GM21737 (cell line): ENCODE results near the gene SLC37A1.

ENCODE experiments used
- ATAC-seq: cut with Tn5 transposase; IDR thresholded peaks from one replicate; pipeline ENCODE4 v1.9.1; 2021; ENCODE audit warnings: mild to moderate bottlenecking, moderate library complexity; ENCODE audit not compliant: unreplicated experiment

Gene SLC37A1

DNA sequence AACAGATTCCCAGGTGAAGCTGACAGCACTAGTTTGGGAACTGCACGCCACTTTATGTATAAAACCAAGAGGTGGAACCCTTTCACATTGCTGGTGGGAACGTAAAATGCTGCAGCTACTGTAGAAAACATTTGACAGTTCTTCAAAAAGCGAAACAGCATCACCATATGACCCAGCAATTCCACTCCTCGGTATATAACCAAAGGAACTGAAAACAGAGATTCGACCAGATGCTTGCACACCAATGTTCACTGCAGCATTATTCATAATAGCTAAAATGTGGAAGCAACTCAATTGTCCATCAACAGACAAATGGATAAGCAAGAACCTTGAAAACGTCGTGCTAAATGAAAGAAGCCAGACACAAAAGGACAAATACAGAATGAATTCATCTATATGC lies 35.1 kb upstream of the SLC37A1 start:
- no peak for ATAC-seq

DNA sequence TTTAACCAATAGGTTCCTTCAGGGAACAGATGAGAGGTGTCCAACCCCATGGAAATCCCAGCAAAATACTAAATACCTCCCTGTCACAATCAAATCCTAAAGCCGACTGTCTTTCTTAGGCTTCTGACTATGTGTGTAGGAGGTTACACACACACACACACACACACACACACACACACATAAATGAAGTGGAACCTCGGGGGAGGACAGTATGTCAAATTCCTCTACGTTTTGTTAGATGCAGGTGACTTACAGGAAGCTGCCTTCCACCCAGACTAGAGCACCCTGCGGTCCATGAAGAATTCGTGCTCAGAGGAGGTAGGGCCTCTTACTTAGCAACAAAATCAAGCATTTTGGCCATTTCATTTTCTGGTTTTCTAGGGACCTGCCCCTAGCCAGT lies 34.1 kb upstream of the SLC37A1 start:
- no peak for ATAC-seq

DNA sequence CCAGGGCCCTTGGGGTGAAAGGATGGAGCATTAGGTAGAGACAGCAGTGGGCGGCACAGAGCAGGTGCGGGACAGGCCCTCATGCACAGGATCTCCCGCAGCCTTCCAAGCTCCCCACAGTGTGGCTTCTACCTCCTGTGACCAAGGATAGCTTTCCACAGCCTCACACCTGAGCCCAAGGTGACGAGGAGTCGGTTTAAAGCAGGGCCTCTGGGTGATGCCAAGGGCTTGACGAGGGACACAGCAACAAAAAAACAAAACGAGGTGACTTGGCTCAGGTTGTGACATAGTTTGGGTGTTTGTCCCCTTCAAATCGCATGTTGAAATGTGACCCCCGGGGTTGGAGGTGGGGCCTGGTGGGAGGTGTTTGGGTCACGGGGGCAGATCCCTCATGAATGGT lies 32.9 kb upstream of the SLC37A1 start:
- no peak for ATAC-seq

DNA sequence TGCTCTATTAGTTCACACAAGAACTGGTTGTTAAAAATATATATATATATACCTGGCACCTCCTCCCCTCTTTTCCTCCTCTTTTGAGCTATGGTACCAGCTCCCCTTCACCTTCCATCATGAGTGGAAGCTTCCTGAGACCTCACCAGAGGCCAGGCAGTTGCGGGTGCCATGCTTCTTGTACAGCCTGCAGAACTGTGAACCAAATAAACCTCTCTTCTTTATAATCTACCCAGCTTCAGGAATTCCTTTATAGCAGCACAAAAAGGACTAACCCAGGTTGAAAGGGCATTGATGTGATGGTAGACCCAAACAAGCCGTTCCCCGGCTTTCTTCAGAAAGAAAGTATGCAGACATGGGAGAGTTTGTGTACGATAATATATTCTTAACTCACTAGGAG lies 32.5 kb upstream of the SLC37A1 start:
- ATAC-seq = no peak

DNA sequence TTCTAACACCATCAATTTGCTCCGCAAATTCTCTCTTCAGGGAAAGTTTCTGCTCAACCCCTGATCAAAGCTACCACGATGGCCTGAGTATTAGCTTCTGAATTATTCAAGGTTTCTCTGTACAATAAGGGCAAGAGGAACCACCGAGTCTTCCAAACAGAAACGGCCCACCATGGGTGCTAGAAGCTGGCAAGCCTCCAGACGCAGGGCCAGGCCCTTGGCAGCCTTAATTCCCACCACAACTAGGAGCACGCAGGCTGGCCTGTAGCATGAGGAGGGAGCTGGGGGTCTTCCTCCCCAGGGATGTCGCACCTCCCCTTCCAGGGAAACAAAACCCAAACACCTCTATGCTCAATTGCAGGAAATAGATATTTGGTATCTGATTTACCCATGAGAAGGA lies 28.7 kb upstream of the SLC37A1 start:
- no peak for ATAC-seq

DNA sequence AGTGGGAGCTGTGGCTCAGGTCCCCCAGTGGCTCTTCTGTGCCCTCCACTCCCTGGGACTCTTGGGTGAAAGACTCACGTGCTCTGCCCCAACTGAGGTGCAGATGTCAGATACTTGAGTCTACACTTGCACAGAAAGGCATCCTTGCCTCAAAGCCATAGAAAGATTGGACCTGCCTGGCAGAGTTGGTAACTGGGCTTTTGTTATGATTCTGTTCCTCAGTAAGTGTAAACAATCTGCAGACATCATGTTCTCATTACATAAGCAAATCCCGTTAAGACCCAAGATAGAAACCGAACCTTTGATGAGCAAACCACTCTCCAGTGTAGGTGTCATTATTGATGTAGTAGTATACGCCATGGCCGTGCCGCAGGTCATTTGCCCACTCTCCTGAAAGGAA lies 27.6 kb upstream of the SLC37A1 start:
- no peak for ATAC-seq

DNA sequence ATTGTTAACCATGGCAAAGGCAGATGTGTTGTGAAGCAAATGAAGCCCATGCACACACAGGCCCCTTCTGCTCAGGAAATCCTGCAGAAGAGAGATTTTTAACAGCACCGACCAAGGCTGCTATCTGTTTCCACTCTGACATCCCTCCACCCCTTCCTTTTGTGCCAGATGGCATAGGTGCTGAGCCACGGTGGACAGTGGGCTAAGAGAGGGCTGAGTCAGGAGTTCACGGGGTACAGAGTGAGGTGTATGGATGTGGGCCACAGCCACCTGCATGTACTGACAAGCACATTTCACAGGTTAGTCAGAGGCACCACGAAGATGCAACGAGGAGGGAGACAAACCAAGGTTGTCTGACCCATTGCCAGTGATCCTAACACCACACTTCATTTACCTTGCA lies 27.1 kb upstream of the SLC37A1 start:
- ATAC-seq = no peak

DNA sequence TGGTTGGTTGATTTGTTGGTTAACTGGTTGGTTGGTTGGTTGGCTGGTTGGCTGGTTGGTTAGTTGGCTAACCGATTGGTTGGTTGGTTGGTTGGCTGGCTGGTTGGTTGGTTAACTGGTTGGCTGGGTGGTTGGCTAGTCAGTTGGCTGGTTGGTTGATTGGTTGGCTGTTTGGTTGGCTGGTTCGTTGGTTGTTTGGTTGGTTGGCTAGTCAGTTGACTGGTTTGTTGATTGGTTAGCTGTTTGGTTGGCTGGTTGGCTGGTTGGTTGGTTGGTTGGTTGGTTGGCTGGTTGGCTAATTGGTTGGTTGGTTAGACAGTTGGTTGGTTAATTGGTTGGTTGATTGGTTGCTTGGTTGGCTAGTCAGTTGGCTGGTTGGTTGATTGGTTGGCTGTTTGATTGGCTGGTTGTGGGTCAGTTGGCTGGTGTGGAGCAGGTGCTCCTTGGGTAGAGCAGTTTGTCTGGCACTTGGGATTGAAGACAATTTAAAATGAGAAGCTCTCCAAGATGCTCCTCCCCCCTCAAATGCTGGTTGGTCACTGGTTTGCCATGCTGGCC lies 24.6 kb upstream of the SLC37A1 start:
- no peak for ATAC-seq

DNA sequence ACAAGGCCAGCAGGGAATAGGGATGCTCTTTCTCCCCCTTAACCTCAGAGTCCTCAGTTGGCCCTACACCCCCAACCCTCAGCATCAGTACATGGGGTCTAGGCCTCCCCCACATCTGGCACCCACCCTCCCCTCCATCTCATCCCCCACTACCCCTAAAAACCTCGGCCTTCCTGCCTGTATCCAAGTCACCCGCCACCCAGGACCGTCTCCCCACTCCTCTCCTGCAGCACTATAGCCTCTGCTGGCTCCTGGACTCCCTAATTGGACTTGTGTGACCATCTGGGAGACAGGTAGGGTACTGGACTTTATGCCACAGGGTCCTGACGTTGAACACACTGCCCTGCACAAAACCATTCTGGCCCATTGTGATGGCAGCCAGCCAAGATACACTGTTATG lies 23.7 kb upstream of the SLC37A1 start:
- ATAC-seq = no peak

DNA sequence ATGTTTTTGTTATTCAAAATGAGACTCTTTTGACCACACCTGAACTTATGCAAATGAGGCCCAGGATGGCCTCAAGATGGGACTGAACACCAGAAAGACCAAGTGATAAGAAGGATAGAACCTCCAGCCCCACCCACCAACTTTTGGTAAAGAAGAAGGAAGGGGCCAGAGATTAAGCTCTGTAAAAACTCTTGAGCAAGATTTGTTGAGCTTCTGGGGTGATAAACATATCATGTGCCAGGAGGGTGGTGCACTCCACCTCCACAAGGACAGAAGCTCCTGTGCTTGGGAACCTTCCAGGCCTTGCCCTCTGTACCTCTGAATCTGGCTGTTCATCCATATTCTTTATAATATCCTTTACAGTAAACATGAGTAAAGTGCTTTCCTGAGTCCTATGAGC lies 22.9 kb upstream of the SLC37A1 start:
- no peak for ATAC-seq

DNA sequence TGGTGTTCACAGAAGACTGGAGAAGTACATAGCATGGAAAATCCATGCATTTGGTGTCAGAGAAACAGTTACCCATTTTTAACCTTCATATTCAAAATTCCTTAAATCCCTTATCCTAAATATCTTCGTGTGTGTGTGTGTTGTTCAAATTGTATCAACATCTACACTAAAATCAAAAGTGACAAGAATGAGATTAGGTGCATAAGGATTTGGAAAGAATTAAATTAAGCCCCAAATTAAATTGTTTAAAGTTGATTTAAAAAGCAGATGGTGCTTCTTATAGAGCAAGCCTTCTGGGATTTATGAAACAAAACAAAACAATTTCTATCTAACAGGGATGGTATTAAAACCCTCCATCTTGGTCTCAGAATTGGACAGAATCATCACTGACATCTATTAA lies 22.3 kb upstream of the SLC37A1 start:
- no peak for ATAC-seq

DNA sequence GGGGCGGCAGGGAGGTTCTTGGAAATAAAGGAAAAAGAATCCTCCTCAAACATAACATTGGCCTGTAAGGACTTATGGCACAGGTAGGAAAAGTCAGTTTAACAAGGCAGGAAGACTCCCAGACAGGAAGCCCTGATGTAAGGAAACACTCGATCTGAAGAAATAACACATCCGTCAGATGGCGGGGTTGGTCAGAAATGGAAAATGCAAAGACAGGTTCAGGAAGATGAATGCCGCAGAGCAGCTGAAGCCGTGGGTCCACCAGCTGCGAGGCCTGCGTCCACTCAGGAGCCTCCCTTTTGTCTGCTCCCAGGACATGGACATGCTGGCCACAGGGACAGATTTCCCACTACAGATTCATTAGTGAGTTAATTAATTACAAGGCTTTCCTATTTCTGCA lies 21.5 kb upstream of the SLC37A1 start:
- ATAC-seq = no peak

DNA sequence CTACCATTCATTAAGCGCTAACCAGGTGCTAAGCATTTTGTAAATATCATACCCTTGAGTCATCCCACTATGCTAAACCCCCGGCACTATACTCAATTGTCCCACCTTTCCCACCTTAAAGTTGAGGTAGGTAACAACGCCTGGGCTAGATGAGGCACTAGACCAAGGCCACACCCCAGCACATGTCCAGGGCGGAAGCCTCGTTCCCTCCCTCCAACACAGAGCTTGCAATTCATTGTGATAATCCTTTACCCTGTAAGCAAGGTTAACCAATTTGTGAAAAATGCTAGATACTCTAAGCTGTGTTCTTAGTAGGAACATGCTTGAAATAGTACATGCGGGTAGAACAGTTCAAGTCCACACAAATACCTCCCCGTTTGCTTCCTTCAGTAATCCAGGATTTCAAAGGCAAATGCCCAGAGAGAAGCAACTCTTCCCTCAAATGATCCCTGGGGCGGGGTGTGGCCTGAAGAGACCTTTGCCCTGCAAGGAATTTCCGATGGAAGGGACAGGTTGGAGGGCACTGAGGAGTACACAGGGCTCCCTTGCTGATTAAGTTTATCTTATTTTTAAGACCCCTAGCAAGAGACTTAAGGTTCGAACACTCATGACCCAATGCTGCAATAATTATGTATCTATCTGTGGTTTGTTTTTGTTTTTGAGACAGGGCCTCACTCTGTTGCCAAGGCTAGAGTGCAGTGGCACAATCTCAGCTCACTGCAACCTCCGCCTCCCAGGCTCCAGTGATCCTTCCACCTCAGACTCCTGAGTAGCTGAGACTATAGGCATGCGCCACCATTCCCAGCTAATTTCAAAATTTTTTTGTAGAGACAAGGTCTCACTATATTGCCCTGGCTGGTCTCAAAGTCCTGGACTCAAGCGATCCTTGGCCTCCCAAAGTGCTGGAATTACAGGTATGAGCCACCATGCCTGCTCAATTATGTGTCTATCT lies 20.3 kb upstream of the SLC37A1 start:
- no peak for ATAC-seq

DNA sequence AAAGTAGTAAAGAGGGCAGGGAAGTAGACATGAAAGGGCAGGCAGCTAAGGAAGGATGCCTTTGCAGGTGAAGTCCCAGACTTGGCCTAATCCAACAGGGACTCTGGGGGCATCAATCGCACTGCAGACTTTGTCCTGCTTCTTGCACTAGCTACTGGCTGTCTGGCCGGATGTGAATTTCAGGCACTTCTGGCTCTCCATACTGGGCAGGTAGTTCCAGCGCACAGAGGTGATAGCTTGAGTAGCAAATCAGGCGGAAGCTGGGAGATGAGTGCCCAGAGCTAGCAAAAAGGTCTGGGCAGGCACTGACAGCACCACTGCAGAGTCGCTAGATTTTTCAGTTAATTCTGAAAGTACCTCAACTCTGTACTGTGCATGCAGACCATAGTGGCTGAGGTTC lies 18.6 kb upstream of the SLC37A1 start:
- ATAC-seq = no peak

DNA sequence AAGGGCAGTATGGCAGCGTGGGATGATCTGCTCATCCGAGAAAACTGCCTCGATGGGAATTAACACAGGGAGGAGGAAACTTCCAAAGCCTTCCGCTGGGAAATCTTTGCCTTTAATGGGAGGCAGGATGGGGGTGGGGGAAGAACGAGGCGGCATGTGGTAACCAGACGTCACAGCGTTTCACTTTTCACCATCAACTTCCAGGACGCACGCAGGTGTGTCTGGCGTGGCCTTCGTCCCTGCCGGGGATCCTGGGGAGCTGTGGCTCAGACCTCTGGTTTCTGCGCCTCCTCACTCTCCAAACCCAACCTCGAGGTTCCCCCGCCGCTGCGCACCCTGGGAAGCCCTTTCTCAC lies 17.9 kb upstream of the SLC37A1 start:
- ATAC-seq = no peak

DNA sequence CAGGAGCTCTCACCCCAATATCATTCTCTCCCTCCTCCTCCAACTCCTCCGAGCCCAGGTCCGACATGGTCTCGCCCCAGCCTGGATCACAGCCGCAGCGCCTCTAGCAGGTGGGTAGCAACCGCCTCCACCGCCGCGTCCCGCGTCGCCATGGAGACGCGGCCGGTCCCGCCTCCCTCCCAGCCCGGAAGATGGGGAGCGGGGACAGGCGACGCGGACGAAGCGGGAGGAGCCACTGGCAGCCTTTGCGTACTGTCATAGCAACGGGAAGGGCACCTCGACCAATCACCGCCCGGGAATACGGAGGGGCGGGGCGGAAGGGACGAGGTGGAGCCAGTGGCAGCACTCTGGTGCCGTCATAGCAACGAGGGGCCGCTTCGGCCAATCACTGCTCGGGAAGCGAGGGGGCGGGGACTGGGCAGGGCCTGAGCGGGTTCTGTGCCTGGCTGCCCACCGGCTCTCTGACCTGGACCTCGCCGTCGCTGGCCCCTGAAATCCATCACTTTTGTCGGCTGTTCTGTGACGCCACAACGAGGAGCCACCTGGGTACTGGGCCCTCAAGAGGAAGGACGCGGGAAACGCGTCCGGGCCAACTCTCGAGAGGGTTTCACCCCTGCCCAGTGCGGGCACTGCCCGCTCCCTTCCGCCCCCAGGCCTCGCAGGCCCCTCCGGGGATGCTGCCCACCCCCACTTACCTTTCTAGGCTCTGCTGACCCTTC lies 17.4 kb upstream of the SLC37A1 start, which contains the start of gene RSPH1:
Gene RSPH1, minus strand, starts transcription at position 105 of the 719 bp plus-strand sequence. Its CDS starts 38 bp downstream, at position 67.
- peak; percentile 97 for ATAC-seq

DNA sequence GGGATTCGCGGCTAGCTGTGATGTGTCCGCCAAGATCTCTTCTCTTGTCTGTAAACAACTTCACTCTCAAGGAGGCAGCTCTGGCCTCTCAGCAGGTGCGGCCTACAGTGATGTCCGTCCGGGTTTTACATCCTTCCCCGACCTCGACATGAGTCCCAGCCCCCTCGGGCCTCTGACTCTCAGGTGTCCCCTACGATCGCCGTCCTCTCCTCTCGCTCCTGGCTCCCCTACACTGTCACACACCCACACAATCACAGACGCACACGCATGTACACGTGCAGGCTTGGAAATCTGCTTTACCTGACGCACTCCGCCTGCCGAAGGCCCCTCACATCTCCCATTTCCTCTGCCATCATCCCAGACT lies 16.8 kb upstream of the SLC37A1 start:
- no peak for ATAC-seq

DNA sequence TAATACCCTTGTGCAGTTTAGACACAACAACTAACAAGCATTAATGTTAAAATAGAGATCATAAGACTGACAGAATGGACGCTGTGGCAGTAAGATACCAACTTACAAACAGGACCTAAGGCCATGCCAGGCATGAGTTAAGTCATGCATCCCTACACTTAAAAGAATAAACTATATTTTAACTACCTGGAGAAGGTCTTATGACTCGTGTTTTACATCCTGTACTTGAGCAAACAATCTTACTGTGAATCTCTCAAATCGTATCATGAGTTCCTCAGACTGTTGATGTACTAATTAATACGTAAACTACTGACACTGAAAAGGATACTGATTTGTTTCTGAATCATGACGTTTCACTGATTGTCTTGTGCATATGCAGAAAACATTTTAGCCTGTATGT lies 15.6 kb upstream of the SLC37A1 start:
- no peak for ATAC-seq

DNA sequence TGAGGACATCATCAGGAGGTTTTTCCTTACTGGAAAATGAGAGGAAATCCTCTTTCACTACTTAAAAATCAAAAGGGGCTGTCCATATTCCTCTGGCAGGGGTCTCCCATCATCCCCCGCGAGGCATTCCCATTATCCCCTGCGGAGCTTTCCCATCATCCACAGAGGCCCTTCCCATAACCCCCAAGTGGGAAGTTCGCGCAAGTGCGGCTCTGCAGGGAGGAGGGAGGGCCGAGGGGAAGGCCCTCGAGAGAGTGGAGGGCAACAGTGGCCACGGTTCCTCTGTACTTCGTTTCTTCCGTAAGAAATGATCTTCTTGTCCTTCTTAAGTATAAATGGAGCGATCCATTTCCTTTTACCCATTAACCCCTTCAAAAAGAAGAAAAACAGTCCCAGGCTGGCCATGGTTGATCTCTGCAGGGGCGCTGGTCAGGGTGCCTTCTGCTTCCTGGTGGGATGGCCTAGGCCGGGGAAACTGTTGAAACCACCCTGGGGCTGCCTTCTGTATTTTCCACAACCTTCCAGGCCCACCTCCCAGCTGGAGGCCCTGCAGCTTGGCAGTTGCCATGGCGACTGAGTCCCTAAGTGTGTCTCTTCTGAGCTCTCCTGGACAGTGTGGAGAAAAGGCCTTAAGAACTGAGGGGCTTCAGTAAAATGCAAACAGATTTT lies 14.1 kb upstream of the SLC37A1 start:
- ATAC-seq = no peak

DNA sequence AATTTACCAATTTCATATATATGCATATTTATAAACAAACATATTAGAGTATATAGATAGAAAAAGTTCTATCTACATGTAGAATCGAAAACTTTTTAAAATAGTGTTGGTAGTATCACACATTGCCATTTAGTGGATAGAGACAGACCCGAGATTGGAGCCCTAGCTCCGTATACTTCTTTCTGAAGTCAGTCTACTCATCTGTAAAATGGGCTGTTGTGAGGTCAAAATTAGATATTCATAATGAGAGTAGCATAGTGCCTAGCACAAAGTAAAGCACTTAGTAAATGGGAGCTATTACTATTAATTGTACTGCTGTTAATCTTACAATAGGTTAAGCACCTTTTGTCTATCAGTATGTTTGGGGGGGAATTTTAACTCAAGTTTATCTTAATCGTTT lies 13.4 kb upstream of the SLC37A1 start:
- ATAC-seq = no peak

DNA sequence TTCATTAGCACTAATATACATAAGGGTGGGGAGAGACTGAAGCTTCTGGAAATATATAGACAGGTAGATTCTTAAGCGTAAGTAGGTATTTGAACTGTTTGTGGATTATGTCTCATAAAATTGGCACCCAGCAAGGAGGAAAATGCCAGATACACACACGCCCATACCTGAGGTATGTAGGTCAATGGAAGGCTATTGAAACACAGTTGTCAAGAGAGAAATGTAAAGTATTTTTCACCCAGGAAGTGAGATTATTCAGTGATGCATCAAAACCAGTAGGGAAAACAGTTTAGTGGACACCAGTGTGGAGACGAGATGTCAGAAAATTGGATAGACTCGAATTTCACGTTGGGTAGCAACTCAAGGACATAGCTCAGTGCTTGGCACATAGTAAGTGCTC lies 12.9 kb upstream of the SLC37A1 start:
- no peak for ATAC-seq
